CD4-positive, alpha-beta T cell treated with Interleukin-17A for 4 hours (primary cell): ENCODE data around the gene ZBTB16.

Experiments
- DNase-seq: peaks from one replicate; pipeline ENCODE4 v3.0.0-alpha.2; 2020; ENCODE audit warnings: mixed read lengths

The ZBTB16 gene

GRCh38 chr11:114066046-114066648 is 6.6 kb downstream of the ZBTB16 start:
- peak; percentile 21 for DNase-seq

GRCh38 chr11:114068327-114068726 is 8.8 kb downstream of the ZBTB16 start:
- DNase-seq, result no peak

GRCh38 chr11:114070464-114071139 is 11.1 kb downstream of the ZBTB16 start:
- DNase-seq, result no peak

- DNase-seq, result no peak
These were observed 13.7 kb downstream of the ZBTB16 start for GRCh38 chr11:114073007-114073827.

GRCh38 chr11:114073828-114074381 is 14.4 kb downstream of the ZBTB16 start:
- DNase-seq, result peak; percentile 26

GRCh38 chr11:114074546-114075343 is 15.2 kb downstream of the ZBTB16 start:
- DNase-seq, result no peak

GRCh38 chr11:114075344-114075610 is 15.8 kb downstream of the ZBTB16 start:
- DNase-seq, result no peak

- DNase-seq, result peak; percentile 50
These were observed 16.5 kb downstream of the ZBTB16 start for GRCh38 chr11:114075891-114076441.

GRCh38 chr11:114076921-114077331 is 17.4 kb downstream of the ZBTB16 start:
- DNase-seq, result no peak

- peak; percentile 43 for DNase-seq
These were observed 18.2 kb downstream of the ZBTB16 start for GRCh38 chr11:114077482-114078305.

GRCh38 chr11:114078423-114078822 is 18.9 kb downstream of the ZBTB16 start:
- no peak for DNase-seq

- DNase-seq, result no peak
These were observed 20.1 kb downstream of the ZBTB16 start for GRCh38 chr11:114079511-114080065.

- DNase-seq, result peak; percentile 34
These were observed 20.7 kb downstream of the ZBTB16 start for GRCh38 chr11:114080219-114080618.

GRCh38 chr11:114080769-114081168 is 21.3 kb downstream of the ZBTB16 start:
- no peak for DNase-seq

GRCh38 chr11:114081641-114082414 is 22.3 kb downstream of the ZBTB16 start:
- DNase-seq, result no peak

- no peak for DNase-seq
These were observed 22.9 kb downstream of the ZBTB16 start for GRCh38 chr11:114082415-114082748.

GRCh38 chr11:114082767-114083181 is 23.3 kb downstream of the ZBTB16 start:
- no peak for DNase-seq

- DNase-seq, result no peak
These were observed 24.1 kb downstream of the ZBTB16 start for GRCh38 chr11:114083391-114084252.

- DNase-seq, result no peak
These were observed 24.9 kb downstream of the ZBTB16 start for GRCh38 chr11:114084414-114084813.
